Measurements from ENCODE around the gene DEPDC1B.

- TF ChIP-seq EZH2 (IDR thresholded peaks at IDR 0.05; ENCODE audit: insufficient read depth, poor library complexity, severe bottlenecking) (no peak), EZH2phosphoT487 (IDR thresholded peaks at IDR 0.05; ENCODE audit: insufficient read depth, low read depth) (no peak)
These were observed 18.4 kb upstream of the DEPDC1B start for GRCh38 chr5:60718166-60718892.
